Medulla oblongata (tissue), 1 donor: ENCODE results near the gene ATG5.

Experiments
- DNase-seq: peaks from one replicate; pipeline ENCODE4 v3.0.0-alpha.2; 2015; ENCODE audit errors: extremely low spot score

ATG5 gene

GRCh38 chr6:106325336-106326178 is at the start of gene ATG5:
ATG5 (minus strand) TSS chr6:106325760; CDS start chr6:106316208, 9,552 bp downstream.
- peak; percentile 98 for DNase-seq

- no peak for DNase-seq
These were observed 48.1 kb upstream of the ATG5 start for GRCh38 chr6:106373502-106374239.

- no peak for DNase-seq
These were observed 47.4 kb upstream of the ATG5 start for GRCh38 chr6:106372838-106373501.

- no peak for DNase-seq
These were observed 45.1 kb upstream of the ATG5 start for GRCh38 chr6:106370639-106371038.

- no peak for DNase-seq
These were observed 44.2 kb upstream of the ATG5 start for GRCh38 chr6:106369739-106370138.

- DNase-seq: no peak
These were observed 38.0 kb upstream of the ATG5 start for GRCh38 chr6:106363401-106364138.

GRCh38 chr6:106360989-106361430 is 35.5 kb upstream of the ATG5 start:
- DNase-seq: no peak

GRCh38 chr6:106360410-106360988 is 34.9 kb upstream of the ATG5 start, which contains the start of gene CRYBG1:
CRYBG1 (plus strand) TSS chr6:106360717; CDS start chr6:106360909, 192 bp downstream.
- DNase-seq: peak; percentile 15

- no peak for DNase-seq
These were observed 34.4 kb upstream of the ATG5 start for GRCh38 chr6:106359959-106360409.

- no peak for DNase-seq
These were observed 30.8 kb upstream of the ATG5 start for GRCh38 chr6:106356378-106356777.

GRCh38 chr6:106347219-106347618 is 21.7 kb upstream of the ATG5 start:
- no peak for DNase-seq

GRCh38 chr6:106339334-106340029 is 13.9 kb upstream of the ATG5 start:
- peak; percentile 81 for DNase-seq

GRCh38 chr6:106334646-106335448 is 9.3 kb upstream of the ATG5 start:
- peak; percentile 41 for DNase-seq

GRCh38 chr6:106324726-106325335 is 729 bp downstream of the ATG5 start:
- no peak for DNase-seq

GRCh38 chr6:106321940-106322339 is 3.6 kb downstream of the ATG5 start:
- DNase-seq: no peak

- no peak for DNase-seq
These were observed 6.7 kb downstream of the ATG5 start for GRCh38 chr6:106318851-106319250.

- DNase-seq: no peak
These were observed 7.5 kb downstream of the ATG5 start for GRCh38 chr6:106318061-106318460.

- DNase-seq: no peak
These were observed 9.2 kb downstream of the ATG5 start for GRCh38 chr6:106316375-106316766.

- DNase-seq: no peak
These were observed 9.7 kb downstream of the ATG5 start for GRCh38 chr6:106315765-106316374.
